Measurements from ENCODE around the gene SLC2A1.

GRCh38 chr1:42888013-42888633 is 70.5 kb downstream of the SLC2A1 start:
- TF ChIP-seq EZH2 (IDR thresholded peaks at IDR 0.05; ENCODE audit: low read length, unreplicated experiment) (no peak), CTCF (conservative IDR thresholded peaks at IDR 0.05; ENCODE audit: low read depth, low read length) (no peak), EZH2phosphoT487 (IDR thresholded peaks at IDR 0.05; ENCODE audit: borderline replicate concordance, low read length) (no peak)
